GM12878 (cell line): ENCODE measurements around the gene SH3GL2. TPM values are rescaled to one million over a fixed set of nuclear protein-coding genes. Genes with fewer than 3 reads are reported as not detected.

ENCODE experiments used
- ATAC-seq: fragments of 200-7000 bp; cut with Tn5 transposase; 3 replicates; pipeline ENCODE4 v1.9.1; 2020; ENCODE audit warnings: mild to moderate bottlenecking, moderate library complexity
- BruUV-seq: library from RNA; stranded (reverse); fragments of 400-500 nt; replicated peaks from 2 replicates; lab custom pipeline; 2021; lab: Mats Ljungman, UMichigan
- CTCF ChIA-PET: fragments of 300-600 bp; sonication (Branson Sonifier 250); formaldehyde crosslinking; extraction: SDS; loops from one replicate; lab custom pipeline; 2021; ENCODE audit warnings: inconsistent platforms; lab: Yijun Ruan, JAX
- POLR2A ChIA-PET: fragments of 350-600 bp; formaldehyde crosslinking; extraction: SDS; loops from one replicate; lab custom pipeline; 2021; ENCODE audit warnings: inconsistent platforms; lab: Charles Lee
- RAD21 ChIA-PET: fragments of 300-600 bp; sonication (Branson Sonifier 250); formaldehyde crosslinking; loops from one replicate; lab custom pipeline; 2023; ENCODE audit warnings: antibody characterized with exemption; ENCODE audit not compliant: unreplicated experiment; lab: Charles Lee
- SMC1A ChIA-PET: fragments of 300-600 bp; sonication (Branson Sonifier 250); formaldehyde crosslinking; loops from one replicate; lab custom pipeline; 2023; ENCODE audit not compliant: unreplicated experiment, uncharacterized antibody; lab: Charles Lee
- DNase-seq: peaks from one replicate; pipeline ENCODE4 v3.0.0-alpha.2; 2011; ENCODE audit warnings: low read depth, low spot score
- FAIRE-seq: peaks from 3 replicates; lab custom pipeline; 2011; peaks lifted over from hg19 to GRCh38; lab: Jason Lieb, UNC
- H2AFZ ChIP-seq: 2 replicates; pipeline ENCODE4 v1.6.0; 2011; ENCODE audit warnings: low read depth, low read length, control low read depth; ENCODE audit not compliant: control insufficient read depth
- H3K27ac ChIP-seq: 2 replicates; pipeline ENCODE4 v1.5.1; 2011; ENCODE audit warnings: control low read depth; ENCODE audit not compliant: control insufficient read depth, insufficient read depth
- H3K27me3 ChIP-seq, 2 experiments: replicated peaks in 1 of 2; 2 replicates each; pipeline versions ENCODE4 v1.6.0 to v1.6.1; 2011; ENCODE audit warnings: low read length in 1 of 2; ENCODE audit not compliant: control insufficient read depth in 2 of 2, insufficient read depth in 2 of 2
- H3K36me3 ChIP-seq, 2 experiments: 2 replicates each; pipeline ENCODE4 v1.5.1; 2011; ENCODE audit warnings: low read length in 1 of 2; ENCODE audit not compliant: control insufficient read depth in 2 of 2, insufficient read depth in 2 of 2
- H3K4me1 ChIP-seq: 2 replicates; pipeline ENCODE4 v1.6.1; 2011; ENCODE audit warnings: mild to moderate bottlenecking, low read length, moderate library complexity, mixed read lengths; ENCODE audit not compliant: control insufficient read depth, insufficient read depth
- H3K4me2 ChIP-seq: 2 replicates; pipeline ENCODE4 v1.6.0; 2011; ENCODE audit warnings: control low read depth; ENCODE audit not compliant: control insufficient read depth, insufficient read depth
- H3K4me3 ChIP-seq: fragments of 200-600 bp; sonication (generic); 2 replicates; pipeline ENCODE4 v1.5.1; 2016
- H3K79me2 ChIP-seq: 2 replicates; pipeline ENCODE4 v1.6.0; 2011; ENCODE audit warnings: low read length; ENCODE audit not compliant: control insufficient read depth, insufficient read depth
- H3K9ac ChIP-seq: 2 replicates; pipeline ENCODE4 v1.8.0; 2011; ENCODE audit warnings: low read length, control low read depth, mixed read lengths; ENCODE audit not compliant: control insufficient read depth, insufficient read depth
- H3K9me3 ChIP-seq: replicated peaks from 3 replicates; pipeline ENCODE4 v1.5.1; 2011; ENCODE audit warnings: mild to moderate bottlenecking, low read length; ENCODE audit not compliant: control insufficient read depth, insufficient read depth
- H4K20me1 ChIP-seq: 2 replicates; pipeline ENCODE4 v1.6.0; 2011; ENCODE audit not compliant: control insufficient read depth, insufficient read depth
- BRCA1 ChIP-seq: IDR thresholded peaks from 2 replicates; pipeline ENCODE4 v1.6.1; 2011; ENCODE audit warnings: low read depth, low read length, improper control_type of control experiment
- FOXM1 ChIP-seq: IDR thresholded peaks from 2 replicates; pipeline ENCODE4 v1.6.1; 2012; ENCODE audit warnings: low read depth, mild to moderate bottlenecking, inconsistent platforms, low read length, moderate library complexity
- HCFC1 ChIP-seq: fragments of 150-350 bp; IDR thresholded peaks from 2 replicates; pipeline ENCODE4 v1.6.1; 2014; ENCODE audit warnings: low read length
- HDAC6 ChIP-seq: fragments of 200-600 bp; sonication (generic); IDR thresholded peaks from one replicate; pipeline ENCODE4 v1.8.0; 2017; ENCODE audit warnings: antibody characterized with exemption; ENCODE audit not compliant: unreplicated experiment
- KDM1A ChIP-seq: fragments of 200-600 bp; sonication (generic); IDR thresholded peaks from 2 replicates; pipeline ENCODE4 v1.6.1; 2016; ENCODE audit warnings: borderline replicate concordance
- MTA3 ChIP-seq: IDR thresholded peaks from 2 replicates; pipeline ENCODE4 v1.6.1; 2012; ENCODE audit warnings: low read length, inconsistent platforms, borderline replicate concordance
- MXI1 ChIP-seq: fragments of 150-350 bp; IDR thresholded peaks from 2 replicates; pipeline ENCODE4 v1.6.1; 2011; ENCODE audit warnings: low read depth, mild to moderate bottlenecking, inconsistent platforms, low read length, improper control_type of control experiment
- NBN ChIP-seq: fragments of 450-650 bp; IDR thresholded peaks from 2 replicates; pipeline ENCODE4 v1.6.1; 2016
- NFYB ChIP-seq: IDR thresholded peaks from 2 replicates; pipeline ENCODE4 v1.6.1; 2011; ENCODE audit warnings: low read depth, mild to moderate bottlenecking, low read length, improper control_type of control experiment, moderate library complexity; ENCODE audit not compliant: insufficient read depth
- NRF1 ChIP-seq: conservative IDR thresholded peaks from 2 replicates; pipeline ENCODE4 v1.6.1; 2011; ENCODE audit warnings: mild to moderate bottlenecking, low read depth, low read length, improper control_type of control experiment
- RAD51 ChIP-seq: fragments of 450-650 bp; IDR thresholded peaks from 2 replicates; pipeline ENCODE4 v1.6.1; 2016; ENCODE audit warnings: moderate library complexity, mild to moderate bottlenecking, inconsistent platforms
- SREBF1 ChIP-seq: IDR thresholded peaks from 2 replicates; pipeline ENCODE4 v1.6.1; 2012; ENCODE audit warnings: mild to moderate bottlenecking, low read length
- TAF1 ChIP-seq: IDR thresholded peaks from 2 replicates; pipeline ENCODE4 v1.6.1; 2011; ENCODE audit warnings: mild to moderate bottlenecking, low read depth, low read length, borderline replicate concordance
- YY1 ChIP-seq: IDR thresholded peaks from 2 replicates; pipeline ENCODE4 v1.6.1; 2011; ENCODE audit warnings: low read depth, mild to moderate bottlenecking, low read length
- ZBED1 ChIP-seq: IDR thresholded peaks from 2 replicates; pipeline ENCODE4 v1.6.1; 2016; ENCODE audit warnings: borderline replicate concordance
- ZNF384 ChIP-seq: IDR thresholded peaks from 2 replicates; pipeline ENCODE4 v1.6.1; 2012; ENCODE audit warnings: low read depth, mild to moderate bottlenecking, low read length, improper control_type of control experiment, borderline replicate concordance
- WGBS: methylation state at CpG from one replicate; pipeline ENCODE4 v1.1.6; 2016; ENCODE audit warnings: low lambda C conversion rate; ENCODE audit not compliant: insufficient replicate concordance, insufficient coverage; ENCODE audit errors: missing lambda C conversion rate; 5-methylcytosine and 5-hydroxymethylcytosine counted together
- in situ Hi-C: fragments of 300-500 bp; cut with MboI; formaldehyde crosslinking; loops from 9 replicates; pipeline ENCODE4 v1.14.3; 2018; ENCODE audit warnings: mixed read lengths
- intact Hi-C: fragments of 100-400 bp; cut with micrococcal nuclease; formaldehyde crosslinking; loops from one replicate; pipeline ENCODE4 v1.14.2; 2022; ENCODE audit not compliant: unreplicated experiment
- polyA plus RNA-seq, 11 experiments: library from polyadenylated mRNA; depleted of rRNA in 4 of 11; unstranded in 6 of 11; stranded (reverse) in 5 of 11; fragments of >200 nt; fragmentation: Nextera tagmentation in 4 of 11; fragmentation: Illumina TruSeq in 1 of 11; extraction: Ambion mirVana in 4 of 11; extraction: Trizol in 1 of 11; gene quantifications; 1 replicate in 1 of 11; 2 replicates in 10 of 11; pipeline versions ENCODE4 v1.2.1 to v1.2.3, GENCODE V29; 2011 to 2016; ENCODE audit warnings: inconsistent platforms in 2 of 11, missing spikeins in 2 of 11, low read depth in 1 of 11
- total RNA-seq, 4 experiments: library from RNA; depleted of rRNA in 3 of 4; stranded (reverse); fragments of >200 nt in 3 of 4; fragmentation: Illumina TruSeq in 1 of 4; extraction: Trizol in 1 of 4; gene quantifications; 2 replicates each; pipeline versions ENCODE4 v1.2.1 to v1.2.3, GENCODE V29; 2013 to 2021
- TF ChIP-seq, protein P1 (sequence below): IDR thresholded peaks from 2 replicates; pipeline ENCODE4 v1.6.1; 2011; ENCODE audit warnings: borderline replicate concordance, low read depth, mild to moderate bottlenecking, moderate library complexity, mixed read lengths, low read length; ENCODE audit not compliant: insufficient read depth; ENCODE audit errors: extremely low read length
- TF ChIP-seq, protein P2 (sequence below): IDR thresholded peaks from 2 replicates; pipeline ENCODE4 v1.6.1; 2012; ENCODE audit warnings: low read depth, low read length, improper control_type of control experiment

SH3GL2 gene
- total and polyA plus RNA-seq, 10 of the 15 experiments (the other 5 are each of a cell fraction or from before 2014, with no cell fraction given) = not detected

- TF ChIP-seq NBN (no peak), NFYB (no peak), RAD51 (no peak), KDM1A (no peak), FOXM1 (no peak), ZNF384 (no peak), MXI1 (no peak), HCFC1 (no peak), YY1 (no peak), BRCA1 (no peak), ZBED1 (no peak), NRF1 (no peak), SREBF1 (no peak), MTA3 (no peak), HDAC6 (no peak), TAF1 (no peak)
- TF ChIP-seq, protein P1, sequence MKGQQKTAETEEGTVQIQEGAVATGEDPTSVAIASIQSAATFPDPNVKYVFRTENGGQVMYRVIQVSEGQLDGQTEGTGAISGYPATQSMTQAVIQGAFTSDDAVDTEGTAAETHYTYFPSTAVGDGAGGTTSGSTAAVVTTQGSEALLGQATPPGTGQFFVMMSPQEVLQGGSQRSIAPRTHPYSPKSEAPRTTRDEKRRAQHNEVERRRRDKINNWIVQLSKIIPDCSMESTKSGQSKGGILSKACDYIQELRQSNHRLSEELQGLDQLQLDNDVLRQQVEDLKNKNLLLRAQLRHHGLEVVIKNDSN = no peak
- TF ChIP-seq, protein P2, sequence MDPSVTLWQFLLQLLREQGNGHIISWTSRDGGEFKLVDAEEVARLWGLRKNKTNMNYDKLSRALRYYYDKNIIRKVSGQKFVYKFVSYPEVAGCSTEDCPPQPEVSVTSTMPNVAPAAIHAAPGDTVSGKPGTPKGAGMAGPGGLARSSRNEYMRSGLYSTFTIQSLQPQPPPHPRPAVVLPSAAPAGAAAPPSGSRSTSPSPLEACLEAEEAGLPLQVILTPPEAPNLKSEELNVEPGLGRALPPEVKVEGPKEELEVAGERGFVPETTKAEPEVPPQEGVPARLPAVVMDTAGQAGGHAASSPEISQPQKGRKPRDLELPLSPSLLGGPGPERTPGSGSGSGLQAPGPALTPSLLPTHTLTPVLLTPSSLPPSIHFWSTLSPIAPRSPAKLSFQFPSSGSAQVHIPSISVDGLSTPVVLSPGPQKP = no peak
Observed at GRCh38 chr9:17795744-17796143, 216.9 kb downstream of the SH3GL2 start.

More at GRCh38 chr9:17795744-17796143, 216.9 kb downstream of the SH3GL2 start:
- H3K36me3 ChIP-seq = no peaks in the 10 kb centered on the region
- H4K20me1 ChIP-seq = no peaks in the 10 kb centered on the region
- no peaks in the 10 kb centered on the region for H3K79me2 ChIP-seq
- 15% methylated on average over 6 of the region's 6 CpGs for WGBS
- POLR2A ChIA-PET = no interaction called here
- no peaks in the 10 kb centered on the region for H3K27me3 ChIP-seq
- BruUV-seq = no TSS peak
- ATAC-seq (no peak), FAIRE-seq (no peak), DNase-seq (no peak)
- RAD21 ChIA-PET = interaction anchor here (1.1 kb wide), 1 partner anchor 418 kb away, joined by 4 read pairs; no protein-coding TSS in a partner anchor
- H2AFZ ChIP-seq = no peak overlapping the region
- H3K4me2 ChIP-seq = no peak overlapping the region
- intact Hi-C loops = no loop called here
- no peaks in the 10 kb centered on the region for H3K9me3 ChIP-seq
- SMC1A ChIA-PET = no interaction called here
- no peaks in the 10 kb centered on the region for H3K4me1 ChIP-seq
- no peak overlapping the region for H3K9ac ChIP-seq
- no peak overlapping the region for H3K27ac ChIP-seq
- in situ Hi-C loops = no loop called here
- CTCF ChIA-PET = interaction anchor here (0.9 to 1.5 kb wide), 2 partner anchors 35 to 418 kb away, joined by 3 read pairs; no protein-coding TSS in a partner anchor
- H3K4me3 ChIP-seq = no peak overlapping the region
